ENCODE measurements around the gene EFNB2.

The EFNB2 gene

GRCh38 chr13:106525865-106526264, 9.6 kb downstream of the EFNB2 start:
- no peak for DNase-seq (ENCODE audit: low read depth in 2 of 2)

- DNase-seq (ENCODE audit: low read depth in 2 of 2), result no peak
Observed at GRCh38 chr13:106524108-106524507, 11.4 kb downstream of the EFNB2 start.

- DNase-seq (ENCODE audit: low read depth in 2 of 2), result no peak
Observed at GRCh38 chr13:106523576-106523975, 11.9 kb downstream of the EFNB2 start.

- DNase-seq (ENCODE audit: low read depth in 2 of 2), result no peak
Observed at GRCh38 chr13:106522898-106523525, 12.4 kb downstream of the EFNB2 start.

GRCh38 chr13:106522112-106522705, 13.3 kb downstream of the EFNB2 start:
- no peak for DNase-seq (ENCODE audit: low read depth in 2 of 2)

GRCh38 chr13:106521095-106521799, 14.2 kb downstream of the EFNB2 start:
- DNase-seq (ENCODE audit: low read depth in 2 of 2), result no peak

- DNase-seq (ENCODE audit: low read depth in 2 of 2), result no peak
Observed at GRCh38 chr13:106520251-106521054, 15.0 kb downstream of the EFNB2 start.

GRCh38 chr13:106518512-106518911, 16.9 kb downstream of the EFNB2 start:
- no peak for DNase-seq (ENCODE audit: low read depth in 2 of 2)

GRCh38 chr13:106517109-106517847, 18.2 kb downstream of the EFNB2 start:
- DNase-seq (ENCODE audit: low read depth in 2 of 2), result no peak

- no peak for DNase-seq (ENCODE audit: low read depth in 2 of 2)
Observed at GRCh38 chr13:106515635-106516254, 19.7 kb downstream of the EFNB2 start.

GRCh38 chr13:106514928-106515634, 20.4 kb downstream of the EFNB2 start:
- DNase-seq (ENCODE audit: low read depth in 2 of 2), result no peak

- no peak for DNase-seq (ENCODE audit: low read depth in 2 of 2)
Observed at GRCh38 chr13:106513025-106513983, 22.2 kb downstream of the EFNB2 start.

GRCh38 chr13:106507560-106508274, 27.7 kb downstream of the EFNB2 start:
- no peak for DNase-seq (ENCODE audit: low read depth in 2 of 2)

- no peak for DNase-seq (ENCODE audit: low read depth in 2 of 2)
Observed at GRCh38 chr13:106506286-106506685, 29.2 kb downstream of the EFNB2 start.

- no peak for DNase-seq (ENCODE audit: low read depth in 2 of 2)
Observed at GRCh38 chr13:106505732-106506131, 29.7 kb downstream of the EFNB2 start.

GRCh38 chr13:106505295-106505694, 30.2 kb downstream of the EFNB2 start:
- no peak for DNase-seq (ENCODE audit: low read depth in 2 of 2)

- no peak for DNase-seq (ENCODE audit: low read depth in 2 of 2)
Observed at GRCh38 chr13:106503730-106504453, 31.6 kb downstream of the EFNB2 start.

- no peak for DNase-seq (ENCODE audit: low read depth in 2 of 2)
Observed at GRCh38 chr13:106503272-106503671, 32.2 kb downstream of the EFNB2 start.
